IPS DF 19.7 (cell line): ENCODE measurements around the gene GPRASP3.
A peak's percentile ranks its signal among the peaks of the same experiment; 100 is the strongest.

Source experiments
- DNase-seq: peaks from one replicate; pipeline ENCODE4 v3.0.0-alpha.2; 2013; ENCODE audit warnings: low read depth, low spot score

Gene GPRASP3

DNA sequence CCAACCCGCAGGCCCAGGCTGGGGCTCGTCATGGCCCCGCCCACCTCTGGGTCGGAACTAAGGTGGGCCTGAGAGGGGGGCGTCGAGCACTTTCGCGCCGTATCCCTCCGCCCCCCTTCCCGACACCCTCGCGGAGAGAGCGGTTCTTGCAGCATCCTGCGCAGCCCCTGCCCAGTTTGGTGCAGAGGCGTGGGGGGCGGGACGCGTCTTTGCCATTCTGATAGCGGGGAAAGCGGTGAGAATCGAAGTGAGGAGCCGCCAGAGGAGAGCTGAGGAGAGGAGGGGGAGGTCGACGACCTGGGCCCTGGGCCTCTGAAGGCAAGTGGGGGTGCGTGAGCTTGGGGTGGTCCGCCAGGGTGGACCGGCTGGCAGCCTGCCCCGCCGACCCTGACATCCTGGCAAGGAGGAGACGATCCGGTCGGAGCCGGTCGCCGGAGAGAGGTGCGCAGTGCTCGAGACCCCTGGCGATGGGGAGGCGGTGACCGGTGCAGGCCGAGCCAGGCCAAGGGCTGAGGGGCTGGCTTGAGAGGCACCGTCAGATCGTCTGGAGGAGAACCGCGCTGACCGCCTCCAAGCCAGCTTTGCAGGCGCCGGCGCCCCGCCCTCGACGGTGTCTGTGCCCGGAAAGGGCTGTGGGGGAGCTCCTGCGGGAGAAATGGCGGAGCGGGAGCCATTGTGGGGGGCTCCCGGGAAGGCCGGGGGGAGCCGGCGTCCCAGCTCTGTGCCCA, 25.5 kb downstream of the GPRASP3 start:
- no peak for DNase-seq

- DNase-seq, result no peak
Measured at GRCh38 chrX:102765217-102765616, 44.7 kb downstream of the GPRASP3 start.

DNA sequence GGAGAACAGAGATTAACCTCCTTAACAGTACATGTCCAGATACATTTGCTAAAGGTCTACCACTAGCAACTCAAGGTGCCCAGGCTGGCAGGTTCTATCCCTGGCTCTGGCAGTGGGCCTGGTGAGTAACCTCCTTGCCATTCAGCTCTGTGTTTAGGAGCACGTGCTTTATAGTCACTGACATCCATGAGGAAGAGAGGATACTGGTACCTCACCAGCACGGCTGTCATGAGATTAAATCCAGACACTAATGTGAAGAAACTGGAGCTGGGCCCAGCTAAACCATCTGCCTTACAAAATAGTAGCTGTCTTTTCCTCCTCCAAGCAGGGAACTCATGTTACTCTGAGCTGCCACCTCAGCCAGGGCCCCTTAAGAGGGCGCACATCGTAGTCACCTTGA, 45.3 kb downstream of the GPRASP3 start:
- DNase-seq, result no peak

DNA sequence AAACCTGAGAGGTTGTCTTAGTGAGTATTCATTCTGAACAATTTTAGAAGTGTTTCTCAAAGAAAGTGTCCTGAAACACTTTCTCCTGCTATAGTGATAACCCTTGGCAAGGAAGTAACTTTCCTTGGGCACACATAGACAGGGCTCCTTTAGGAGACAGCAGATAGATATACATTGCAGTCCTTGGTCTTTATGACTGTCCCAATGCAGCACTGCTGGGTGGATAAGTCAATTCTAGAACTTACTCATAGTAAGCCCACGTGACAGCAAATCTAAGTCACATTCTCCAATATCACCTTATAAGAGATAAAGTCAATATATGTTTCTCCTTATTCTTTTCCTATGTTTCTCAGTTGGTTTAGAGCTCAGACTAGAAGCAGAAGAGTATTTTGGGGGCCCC, 46.7 kb downstream of the GPRASP3 start:
- DNase-seq, result no peak

DNA sequence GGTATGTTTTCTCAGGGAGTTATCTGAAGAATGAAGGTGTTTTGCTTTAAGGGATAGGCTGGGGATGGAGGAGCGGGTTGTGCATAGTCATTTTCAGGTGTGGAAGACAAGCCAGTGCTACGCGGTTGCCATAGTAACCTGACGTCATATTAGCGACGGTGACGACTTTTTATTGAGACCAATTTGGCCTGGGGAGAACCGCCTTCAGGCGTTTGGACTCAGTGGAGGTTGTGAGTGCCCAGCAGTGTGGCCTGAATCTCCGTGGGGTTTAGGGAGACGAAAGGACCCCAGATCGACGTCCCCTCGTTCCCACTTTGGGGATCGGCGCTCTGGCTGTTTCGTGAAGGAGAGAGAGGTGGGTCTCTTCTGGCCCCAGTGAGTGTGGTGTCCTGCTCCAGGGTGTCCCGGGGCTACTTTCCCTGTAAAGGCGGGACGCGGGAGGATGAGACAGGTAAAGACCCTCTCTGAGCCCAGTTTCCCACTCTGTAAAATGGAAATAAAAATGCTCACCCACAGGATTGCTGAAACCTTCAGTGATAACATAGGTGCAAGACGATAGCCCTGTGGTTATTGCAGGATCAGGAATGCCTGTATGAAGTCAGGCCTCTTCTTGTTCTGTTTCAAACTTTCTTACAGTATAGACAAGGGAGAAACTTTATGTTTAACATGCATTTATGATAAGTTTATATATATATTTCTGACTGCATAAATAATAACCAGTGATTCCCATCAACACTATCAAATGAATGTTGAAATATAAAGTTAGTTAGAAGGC, 48.6 kb downstream of the GPRASP3 start:
- peak; percentile 52 for DNase-seq
